T-cell (primary cell): Measurements from ENCODE around the gene LIMS3. TPM values are rescaled to one million over a fixed set of nuclear protein-coding genes. Genes with fewer than 3 reads are reported as not detected.
"Not testable (repeated sequence)": the region's sequence is repeated elsewhere in the genome, so short reads cannot be mapped to it uniquely, and the experiment has no call there.

Experiments used
- ATAC-seq, 4 experiments: fragments of 200-7000 bp in 3 of 4; fragments of 150-1000 bp in 1 of 4; cut with Tn5 transposase; replicated peaks in 1 of 4; 1 replicate in 3 of 4; 2 replicates in 1 of 4; pipeline ENCODE4 v1.10.0; 2021; ENCODE audit warnings: moderate library complexity in 3 of 4, mild to moderate bottlenecking in 2 of 4, moderate number of reproducible peaks in 1 of 4
- CTCF ChIA-PET, 2 donors: fragments of 300-600 bp; sonication (Branson Sonifier 250); formaldehyde crosslinking; loops; one replicate each; lab custom pipeline; 2022; ENCODE audit warnings: antibody characterized with exemption in 2 of 2; lab: Charles Lee
- POLR2A ChIA-PET, 2 donors: fragments of 300-600 bp; sonication (Branson Sonifier 250); formaldehyde crosslinking; loops; one replicate each; lab custom pipeline; 2022; ENCODE audit warnings: antibody characterized with exemption in 2 of 2; lab: Charles Lee
- DNase-seq, 35 experiments: peaks; one replicate each; pipeline versions ENCODE4 v3.0.0 to v3.0.0-alpha.2; 2013 to 2023
- H3K27ac ChIP-seq: one replicate; pipeline ENCODE4 v1.5.1; 2013; ENCODE audit warnings: low read length
- H3K27me3 ChIP-seq, 2 experiments: replicated peaks in 1 of 2; 1 replicate in 1 of 2; 2 replicates in 1 of 2; pipeline versions ENCODE4 v1.6.1 to v1.7.0; 2013; ENCODE audit warnings: low read length in 1 of 2, mixed read lengths in 1 of 2; ENCODE audit not compliant: control insufficient read depth in 2 of 2, insufficient read depth in 2 of 2; ENCODE audit errors: extremely low read depth in 1 of 2
- H3K36me3 ChIP-seq, 2 donors: 1 replicate in 1 of 2; 2 replicates in 1 of 2; pipeline versions ENCODE4 v1.6.1 to v1.7.0; 2013; ENCODE audit warnings: low read length in 1 of 2; ENCODE audit not compliant: control insufficient read depth in 2 of 2, insufficient read depth in 1 of 2; ENCODE audit errors: extremely low read depth in 1 of 2
- H3K4me1 ChIP-seq, 2 experiments: 1 replicate in 1 of 2; 2 replicates in 1 of 2; pipeline versions ENCODE4 v1.6.1 to v1.7.0; 2013; ENCODE audit warnings: low read length in 2 of 2, mixed read lengths in 1 of 2; ENCODE audit not compliant: insufficient read depth in 2 of 2, control insufficient read depth in 1 of 2; ENCODE audit errors: extremely low read depth in 1 of 2
- H3K4me3 ChIP-seq, 2 donors: 1 replicate in 1 of 2; 2 replicates in 1 of 2; pipeline versions ENCODE4 v1.5.1 to v1.7.0; 2013; ENCODE audit warnings: mild to moderate bottlenecking in 2 of 2, low read length in 1 of 2, moderate library complexity in 1 of 2; ENCODE audit not compliant: control insufficient read depth in 1 of 2; ENCODE audit errors: extremely low read depth in 1 of 2
- H3K9me3 ChIP-seq: 2 replicates; pipeline ENCODE4 v1.7.0; 2013
- H3K27ac Mint-ChIP-seq, 2 donors: one replicate each; pipeline ENCODE4 v1.8.0; 2020 to 2021; ENCODE audit warnings: mild to moderate bottlenecking in 2 of 2, mixed read lengths in 2 of 2
- H3K27me3 Mint-ChIP-seq, 2 donors: one replicate each; pipeline ENCODE4 v1.8.0; 2021 to 2022; ENCODE audit warnings: mixed read lengths in 2 of 2
- H3K36me3 Mint-ChIP-seq: one replicate; pipeline ENCODE4 v1.8.0; 2021; ENCODE audit warnings: mixed read lengths
- H3K4me1 Mint-ChIP-seq, 3 donors: one replicate each; pipeline ENCODE4 v1.8.0; 2020 to 2022; ENCODE audit warnings: mixed read lengths in 3 of 3, mild to moderate bottlenecking in 1 of 3
- H3K4me3 Mint-ChIP-seq, 3 donors: one replicate each; pipeline ENCODE4 v1.8.0; 2020 to 2022; ENCODE audit warnings: mild to moderate bottlenecking in 3 of 3, mixed read lengths in 3 of 3, moderate library complexity in 3 of 3
- H3K9me3 Mint-ChIP-seq, 3 donors: one replicate each; pipeline ENCODE4 v1.8.0; 2020 to 2022; ENCODE audit warnings: mixed read lengths in 3 of 3
- WGBS: methylation state at CpG from one replicate; pipeline ENCODE4 v1.1.5; 2013; ENCODE audit warnings: missing lambda C conversion rate; ENCODE audit not compliant: insufficient coverage; 5-methylcytosine and 5-hydroxymethylcytosine counted together
- total RNA-seq, 35 experiments: library from RNA in 6 of 35; stranded (reverse) in 6 of 35; fragments of 120-200 nt in 1 of 35; gene quantifications; one replicate each; pipeline versions ENCODE4 v1.2.1 to v1.2.4 and lab custom pipeline; 2013 to 2026

Gene LIMS3
- total RNA-seq, 5 donors from 2014 or later (not counting 1 experiment from before 2014, with no cell fraction given): 0.73 to 1.8 (median 1.5) TPM; not detected in 2

DNA sequence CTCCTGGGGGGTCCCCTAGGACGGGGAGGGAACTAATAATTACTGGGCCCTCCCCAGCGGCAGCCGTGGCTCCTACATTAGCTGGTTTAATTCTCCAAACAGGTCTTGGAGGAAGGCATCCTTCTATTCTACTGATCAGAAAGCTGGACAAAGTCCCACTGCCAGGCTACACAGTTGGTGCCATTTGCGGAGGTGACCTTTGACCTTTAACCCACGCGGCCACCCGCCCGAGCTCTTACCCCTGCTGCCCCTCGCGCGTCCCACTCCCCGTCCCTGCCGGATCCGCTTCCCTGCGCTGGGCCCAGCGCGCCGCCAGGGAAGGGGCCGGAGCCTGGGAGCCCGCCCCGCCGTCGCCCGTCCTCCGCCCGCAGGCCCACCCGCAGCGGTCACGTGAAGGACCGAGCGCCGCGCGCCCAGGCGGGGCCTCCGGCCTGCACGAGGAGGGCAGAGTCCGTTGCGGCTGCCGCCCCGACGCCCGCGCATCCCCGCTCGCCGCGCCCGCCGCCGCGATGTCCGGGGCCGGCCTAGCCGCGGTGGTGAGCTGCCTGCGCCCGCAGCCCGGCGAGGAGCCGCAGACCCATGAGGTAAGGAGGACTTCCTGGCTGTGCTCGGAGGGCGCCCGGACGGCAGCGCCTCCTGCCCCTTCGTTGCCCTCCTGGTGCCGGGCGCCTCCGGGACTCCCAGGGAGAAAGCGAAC is 48.9 kb downstream of the LIMS3 start:
- DNase-seq, H3K4me1 ChIP-seq, H3K4me3 ChIP-seq, H3K27ac ChIP-seq, H3K9me3 ChIP-seq, H3K36me3 Mint-ChIP-seq, H3K36me3 ChIP-seq, H3K27ac Mint-ChIP-seq, POLR2A ChIA-PET, H3K4me3 Mint-ChIP-seq, H3K27me3 ChIP-seq, CTCF ChIA-PET, H3K27me3 Mint-ChIP-seq, H3K9me3 Mint-ChIP-seq, H3K4me1 Mint-ChIP-seq: not testable (repeated sequence)
- no CpG with 5 or more reads among the region's 71 CpGs for WGBS
- peak in 1 of 4 experiments; percentile 59 for ATAC-seq

DNA sequence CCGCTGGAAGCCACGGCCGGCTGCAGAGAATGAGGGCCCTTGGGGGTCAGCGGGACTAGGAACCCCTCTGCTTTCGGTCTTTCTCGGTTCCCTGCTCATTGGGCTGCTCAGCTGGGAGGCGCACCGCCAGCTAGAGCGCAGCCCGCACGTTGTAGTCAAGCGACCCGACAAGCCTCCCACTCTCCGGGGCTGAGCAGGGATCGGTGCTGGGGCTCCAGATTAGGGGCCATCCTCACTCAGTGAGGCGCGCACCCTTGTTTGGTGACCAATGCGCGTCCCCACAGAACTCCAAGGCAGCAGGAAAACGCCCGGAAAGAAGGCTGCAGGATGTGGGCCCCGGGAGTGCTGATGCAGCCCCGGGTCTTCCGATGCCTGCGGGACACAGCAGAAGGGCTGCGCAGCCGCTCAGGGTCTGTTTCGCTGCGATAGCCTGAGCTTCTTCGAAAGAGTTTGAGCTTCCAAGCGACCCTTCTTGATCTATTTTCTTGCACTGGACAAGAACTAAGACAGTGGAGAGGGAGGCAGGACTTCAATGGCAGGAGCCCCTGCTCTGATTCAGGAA is 49.6 kb downstream of the LIMS3 start:
- H3K4me3 Mint-ChIP-seq, H3K27me3 ChIP-seq, CTCF ChIA-PET, H3K4me3 ChIP-seq, H3K9me3 ChIP-seq, H3K4me1 ChIP-seq, H3K36me3 ChIP-seq, H3K27ac Mint-ChIP-seq, H3K27me3 Mint-ChIP-seq, POLR2A ChIA-PET, H3K27ac ChIP-seq, H3K36me3 Mint-ChIP-seq, H3K9me3 Mint-ChIP-seq, H3K4me1 Mint-ChIP-seq, DNase-seq: not testable (repeated sequence)
- WGBS: no CpG with 5 or more reads among the region's 31 CpGs
- ATAC-seq: peak in 1 of 4 experiments; percentile 26

DNA sequence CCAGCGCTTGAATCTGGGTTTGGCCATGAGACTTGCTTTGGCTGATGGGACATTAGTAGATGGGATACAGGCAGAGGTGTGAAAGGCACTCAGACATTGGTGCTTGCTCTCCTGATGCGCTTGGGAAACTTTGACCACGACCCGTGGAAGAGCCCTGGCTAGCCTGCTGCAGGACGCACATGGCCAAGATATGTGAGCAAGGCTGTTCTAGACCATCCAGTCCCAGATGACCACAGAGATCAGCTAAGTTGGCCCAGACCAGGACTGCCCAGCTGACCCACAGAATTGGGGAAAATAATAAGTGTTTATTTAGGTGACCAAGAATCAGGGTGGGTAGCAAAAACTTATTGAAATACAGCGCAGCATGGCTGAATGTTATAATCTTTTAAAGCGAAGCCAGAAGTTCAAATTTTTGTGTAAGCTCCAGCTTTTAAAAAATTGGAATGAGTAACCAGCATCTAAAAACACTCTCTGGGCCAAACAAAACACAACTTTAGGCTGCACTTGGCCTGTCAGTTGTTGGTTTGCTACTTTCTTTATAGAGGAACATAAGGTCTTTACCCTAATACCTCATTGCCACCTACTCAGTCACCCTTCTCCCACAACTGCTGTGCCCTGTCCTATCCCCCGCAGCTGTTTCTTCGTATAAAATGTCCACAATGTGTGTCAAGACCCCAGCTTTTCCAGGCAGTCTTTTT is 51.8 kb downstream of the LIMS3 start:
- POLR2A ChIA-PET, CTCF ChIA-PET, H3K36me3 ChIP-seq, H3K4me3 Mint-ChIP-seq, H3K9me3 ChIP-seq, H3K27ac ChIP-seq, H3K27me3 Mint-ChIP-seq, DNase-seq, H3K9me3 Mint-ChIP-seq, H3K27me3 ChIP-seq, H3K27ac Mint-ChIP-seq, H3K4me1 Mint-ChIP-seq, H3K4me3 ChIP-seq, ATAC-seq, H3K4me1 ChIP-seq, H3K36me3 Mint-ChIP-seq: not testable (repeated sequence)
- WGBS: no CpG with 5 or more reads among the region's 9 CpGs

DNA sequence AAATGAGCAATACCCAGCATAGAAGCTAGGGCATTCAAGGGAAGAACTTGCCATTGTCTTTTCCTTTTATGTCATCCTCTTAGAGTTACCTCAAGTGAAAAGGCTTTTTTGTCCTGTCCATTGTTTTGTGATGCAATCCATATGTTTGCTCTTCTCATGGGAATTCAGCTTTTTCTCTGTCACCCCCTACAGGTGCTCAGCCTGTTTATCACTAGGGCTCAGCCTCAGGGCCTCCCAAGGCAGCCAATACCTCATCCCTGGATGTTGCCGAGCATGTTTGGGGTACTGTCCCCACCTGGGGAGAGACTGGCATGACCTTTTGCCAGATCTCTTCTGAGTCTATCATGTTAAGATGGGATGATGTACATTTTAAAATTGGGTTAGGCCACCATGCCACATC is 65.5 kb downstream of the LIMS3 start:
- H3K9me3 Mint-ChIP-seq, H3K4me3 ChIP-seq, CTCF ChIA-PET, H3K27ac Mint-ChIP-seq, H3K27me3 Mint-ChIP-seq, H3K36me3 ChIP-seq, H3K36me3 Mint-ChIP-seq, DNase-seq, H3K4me1 Mint-ChIP-seq, H3K4me1 ChIP-seq, H3K27ac ChIP-seq, H3K9me3 ChIP-seq, H3K4me3 Mint-ChIP-seq, ATAC-seq, POLR2A ChIA-PET, H3K27me3 ChIP-seq: not testable (repeated sequence)
- no CpG with 5 or more reads among the region's 1 CpG for whole genome bisulfite sequencing

DNA sequence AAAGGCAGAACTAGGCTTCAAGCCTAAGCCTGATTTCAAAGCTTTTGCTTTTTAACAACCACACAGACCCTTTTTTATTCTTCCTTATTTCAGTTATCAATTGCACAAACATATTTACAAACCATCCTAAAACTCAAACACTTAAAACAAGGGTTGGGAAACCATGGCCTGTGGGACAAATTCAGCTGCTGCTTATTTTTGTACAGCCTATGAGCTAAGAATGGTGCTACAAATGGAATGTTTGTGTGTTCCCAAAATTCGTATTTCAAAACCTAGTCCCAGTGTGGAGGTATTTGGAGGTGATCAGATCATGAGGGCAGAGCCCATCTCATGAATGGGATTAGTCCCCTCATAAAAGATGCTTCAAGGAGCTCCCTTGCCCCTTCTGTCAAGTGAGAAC is 67.0 kb downstream of the LIMS3 start:
- CTCF ChIA-PET, H3K27ac ChIP-seq, H3K4me3 ChIP-seq, H3K9me3 Mint-ChIP-seq, H3K27ac Mint-ChIP-seq, ATAC-seq, H3K4me1 ChIP-seq, H3K36me3 ChIP-seq, DNase-seq, H3K4me3 Mint-ChIP-seq, H3K4me1 Mint-ChIP-seq, H3K36me3 Mint-ChIP-seq, POLR2A ChIA-PET, H3K27me3 ChIP-seq, H3K27me3 Mint-ChIP-seq, H3K9me3 ChIP-seq: not testable (repeated sequence)
- WGBS: no CpG with 5 or more reads among the region's 1 CpG

DNA sequence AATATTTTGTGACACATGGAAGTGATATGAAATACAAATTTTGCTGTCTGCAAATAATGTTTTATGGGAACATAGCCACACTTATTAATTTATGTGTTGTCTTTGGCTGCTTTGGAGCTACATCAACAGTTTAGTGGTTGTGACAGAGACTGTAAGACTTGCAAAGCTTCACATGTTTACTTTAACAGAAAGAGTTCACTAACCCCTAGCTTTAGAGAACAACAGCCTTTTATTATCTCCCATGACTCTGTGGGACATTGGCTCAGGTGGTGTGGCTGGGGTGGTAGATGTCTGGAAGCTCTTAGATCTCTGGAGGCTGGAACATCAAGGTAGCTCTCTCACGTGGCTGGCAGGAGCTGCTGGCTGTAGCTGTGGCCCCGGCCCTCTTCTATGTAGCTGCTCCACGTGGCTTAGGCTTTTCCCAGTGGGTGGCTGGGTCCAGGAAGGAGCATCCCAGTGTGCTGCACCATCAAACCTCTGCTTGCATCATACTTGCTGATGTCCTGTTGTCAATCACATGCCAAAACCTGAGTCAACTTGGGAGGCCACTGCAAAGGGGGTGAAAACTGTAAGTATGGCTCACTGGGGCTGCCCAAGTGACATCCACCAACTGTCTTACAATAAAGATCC is 67.7 kb downstream of the LIMS3 start:
- H3K27me3 Mint-ChIP-seq, H3K9me3 Mint-ChIP-seq, H3K27me3 ChIP-seq, H3K9me3 ChIP-seq, H3K27ac Mint-ChIP-seq, H3K4me3 ChIP-seq, CTCF ChIA-PET, H3K36me3 Mint-ChIP-seq, H3K4me3 Mint-ChIP-seq, H3K4me1 Mint-ChIP-seq, POLR2A ChIA-PET, DNase-seq, H3K27ac ChIP-seq, ATAC-seq, H3K36me3 ChIP-seq, H3K4me1 ChIP-seq: not testable (repeated sequence)
- WGBS: no CpG with 5 or more reads among the region's 3 CpGs
